DND-41 (cell line): Measurements from ENCODE around the gene SLC51A.

Experiments used
- ATAC-seq: fragments of 200-7000 bp; cut with Tn5 transposase; 3 replicates; pipeline ENCODE4 v1.9.1; 2021; ENCODE audit warnings: low read depth; ENCODE audit not compliant: insufficient read depth
- DNase-seq: peaks from one replicate; pipeline ENCODE4 v3.0.0-alpha.2; 2020
- H2AFZ ChIP-seq: 2 replicates; pipeline ENCODE4 v1.6.0; 2012; ENCODE audit warnings: low read depth, low read length
- H3K27ac ChIP-seq: 2 replicates; pipeline ENCODE4 v1.5.1; 2012; ENCODE audit warnings: low read length, inconsistent platforms
- H3K27me3 ChIP-seq: fragments of 200-600 bp; sonication (generic); 2 replicates; pipeline ENCODE4 v1.6.0; 2012; ENCODE audit warnings: low read length, mild to moderate bottlenecking, inconsistent platforms; ENCODE audit not compliant: insufficient read depth, poor library complexity
- H3K36me3 ChIP-seq: 2 replicates; pipeline ENCODE4 v1.5.1; 2012; ENCODE audit warnings: low read length, inconsistent platforms; ENCODE audit not compliant: insufficient read depth
- H3K4me1 ChIP-seq: 2 replicates; pipeline ENCODE4 v1.5.1; 2012; ENCODE audit warnings: mild to moderate bottlenecking, low read length; ENCODE audit not compliant: insufficient read depth
- H3K4me2 ChIP-seq: 2 replicates; pipeline ENCODE4 v1.6.0; 2012; ENCODE audit warnings: mild to moderate bottlenecking, moderate library complexity, low read length, inconsistent platforms; ENCODE audit not compliant: insufficient read depth
- H3K4me3 ChIP-seq, 2 experiments: fragments of 200-600 bp in 1 of 2; shearing (Covaris generic) in 1 of 2; 2 replicates each; pipeline ENCODE4 v1.5.1; 2012 to 2016; ENCODE audit warnings: inconsistent platforms in 2 of 2, low read length in 2 of 2, mild to moderate bottlenecking in 2 of 2, low read depth in 1 of 2, moderate library complexity in 1 of 2
- H3K79me2 ChIP-seq: 2 replicates; pipeline ENCODE4 v1.6.0; 2012; ENCODE audit warnings: low read length, inconsistent platforms; ENCODE audit not compliant: insufficient read depth
- H3K9ac ChIP-seq: 2 replicates; pipeline ENCODE4 v1.6.0; 2012; ENCODE audit warnings: low read depth, mild to moderate bottlenecking, inconsistent platforms, low read length, moderate library complexity
- H3K9me3 ChIP-seq: 2 replicates; pipeline ENCODE4 v1.5.1; 2012; ENCODE audit warnings: low read length, moderate library complexity, mild to moderate bottlenecking, inconsistent platforms; ENCODE audit not compliant: insufficient read depth, severe bottlenecking
- H4K20me1 ChIP-seq: 2 replicates; pipeline ENCODE4 v1.6.0; 2012; ENCODE audit warnings: low read length; ENCODE audit not compliant: insufficient read depth
- EZH2 ChIP-seq: IDR thresholded peaks from 3 replicates; pipeline ENCODE4 v1.6.1; 2012; ENCODE audit warnings: borderline replicate concordance, low read depth, mild to moderate bottlenecking, moderate library complexity, low read length, inconsistent platforms; ENCODE audit not compliant: severe bottlenecking
- TF ChIP-seq, protein P1 (sequence below): IDR thresholded peaks from 2 replicates; pipeline ENCODE4 v1.5.1; 2012; ENCODE audit warnings: borderline replicate concordance, low read length, moderate library complexity, mild to moderate bottlenecking; ENCODE audit not compliant: poor library complexity, severe bottlenecking; ENCODE audit errors: extremely low read depth

SLC51A gene

DNA sequence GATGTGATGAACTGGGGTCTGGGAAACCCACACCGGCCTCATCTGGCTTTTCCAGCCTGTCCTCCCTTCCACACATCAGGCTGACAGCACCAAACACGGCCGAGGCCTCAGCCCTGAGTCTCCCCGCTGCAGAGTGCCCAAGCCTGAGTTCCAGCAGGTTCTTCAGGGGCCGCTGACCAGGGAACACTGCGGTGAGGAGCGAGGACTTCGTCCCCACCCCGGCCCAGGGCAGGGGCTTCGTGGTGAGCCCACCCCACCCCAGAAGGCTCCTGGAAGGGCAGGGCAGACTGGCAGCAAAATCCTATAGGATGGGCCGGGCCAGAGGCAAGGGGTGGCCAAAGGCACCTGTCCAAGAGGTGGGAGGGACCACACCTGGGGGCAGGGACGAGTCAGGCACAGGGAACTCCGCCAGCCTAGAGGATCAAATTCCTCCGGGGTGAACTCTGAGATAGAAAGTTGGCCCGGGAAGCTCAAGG, at the start of gene SLC51A:
TSS of gene SLC51A (plus strand) at position 446 of the 476 bp plus-strand sequence. CDS start 179 bp downstream, outside the sequence.
- no peak within 1 kb of the TSS for H3K27ac ChIP-seq
- no peaks in the 10 kb centered on the region for H3K9me3 ChIP-seq
- no peaks in the 10 kb centered on the region for H3K36me3 ChIP-seq
- H3K4me3 ChIP-seq = no peak within 1 kb of the TSS
- DNase-seq (no peak), ATAC-seq (no peak)
- H3K79me2 ChIP-seq = no peaks in the 10 kb centered on the region
- no peak within 1 kb of the TSS for H2AFZ ChIP-seq
- peaks cover 27% of the 10 kb centered on the region for H3K4me1 ChIP-seq
- TF ChIP-seq, protein P1, sequence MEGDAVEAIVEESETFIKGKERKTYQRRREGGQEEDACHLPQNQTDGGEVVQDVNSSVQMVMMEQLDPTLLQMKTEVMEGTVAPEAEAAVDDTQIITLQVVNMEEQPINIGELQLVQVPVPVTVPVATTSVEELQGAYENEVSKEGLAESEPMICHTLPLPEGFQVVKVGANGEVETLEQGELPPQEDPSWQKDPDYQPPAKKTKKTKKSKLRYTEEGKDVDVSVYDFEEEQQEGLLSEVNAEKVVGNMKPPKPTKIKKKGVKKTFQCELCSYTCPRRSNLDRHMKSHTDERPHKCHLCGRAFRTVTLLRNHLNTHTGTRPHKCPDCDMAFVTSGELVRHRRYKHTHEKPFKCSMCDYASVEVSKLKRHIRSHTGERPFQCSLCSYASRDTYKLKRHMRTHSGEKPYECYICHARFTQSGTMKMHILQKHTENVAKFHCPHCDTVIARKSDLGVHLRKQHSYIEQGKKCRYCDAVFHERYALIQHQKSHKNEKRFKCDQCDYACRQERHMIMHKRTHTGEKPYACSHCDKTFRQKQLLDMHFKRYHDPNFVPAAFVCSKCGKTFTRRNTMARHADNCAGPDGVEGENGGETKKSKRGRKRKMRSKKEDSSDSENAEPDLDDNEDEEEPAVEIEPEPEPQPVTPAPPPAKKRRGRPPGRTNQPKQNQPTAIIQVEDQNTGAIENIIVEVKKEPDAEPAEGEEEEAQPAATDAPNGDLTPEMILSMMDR = no peak
- TF ChIP-seq EZH2 = no peak
- H3K9ac ChIP-seq = no peak within 1 kb of the TSS
- no peaks in the 10 kb centered on the region for H3K27me3 ChIP-seq
- no peaks in the 10 kb centered on the region for H4K20me1 ChIP-seq
- no peak within 1 kb of the TSS for H3K4me2 ChIP-seq

DNA sequence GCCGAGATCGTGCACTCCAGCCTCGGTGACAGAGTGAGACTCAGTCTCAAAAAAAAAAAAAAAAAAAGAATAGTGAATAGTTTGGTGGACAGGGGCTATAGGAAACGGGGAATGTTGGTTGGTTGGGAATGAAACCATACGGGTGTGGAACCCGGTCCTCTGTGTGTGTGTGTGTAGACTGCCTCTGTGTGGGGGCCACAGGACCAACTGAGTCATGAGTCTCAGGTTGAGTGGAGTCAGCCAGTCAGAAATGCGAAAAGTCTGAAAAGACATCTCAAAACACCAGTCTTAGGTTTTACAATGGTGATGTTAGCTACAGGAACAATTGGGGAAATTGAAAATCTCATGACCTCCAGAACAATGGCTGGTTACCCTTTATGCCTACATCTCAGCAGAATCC, 49.6 kb upstream of the SLC51A start:
- Histone ChIP-seq H2AFZ (no peak overlapping the region), H3K9ac (no peak overlapping the region), H3K79me2 (no peaks in the 10 kb centered on the region), H3K27me3 (no peaks in the 10 kb centered on the region), H3K4me1 (peaks cover 9% of the 10 kb centered on the region), H3K4me2 (no peak overlapping the region), H3K9me3 (no peaks in the 10 kb centered on the region), H3K36me3 (no peaks in the 10 kb centered on the region), H3K4me3 (no peak overlapping the region), H3K27ac (no peak overlapping the region), H4K20me1 (no peaks in the 10 kb centered on the region; the same call in 1 of the 2 replicates)
- TF ChIP-seq, protein P1 = no peak
- TF ChIP-seq EZH2 = no peak
- DNase-seq = no peak
- no peak for ATAC-seq

DNA sequence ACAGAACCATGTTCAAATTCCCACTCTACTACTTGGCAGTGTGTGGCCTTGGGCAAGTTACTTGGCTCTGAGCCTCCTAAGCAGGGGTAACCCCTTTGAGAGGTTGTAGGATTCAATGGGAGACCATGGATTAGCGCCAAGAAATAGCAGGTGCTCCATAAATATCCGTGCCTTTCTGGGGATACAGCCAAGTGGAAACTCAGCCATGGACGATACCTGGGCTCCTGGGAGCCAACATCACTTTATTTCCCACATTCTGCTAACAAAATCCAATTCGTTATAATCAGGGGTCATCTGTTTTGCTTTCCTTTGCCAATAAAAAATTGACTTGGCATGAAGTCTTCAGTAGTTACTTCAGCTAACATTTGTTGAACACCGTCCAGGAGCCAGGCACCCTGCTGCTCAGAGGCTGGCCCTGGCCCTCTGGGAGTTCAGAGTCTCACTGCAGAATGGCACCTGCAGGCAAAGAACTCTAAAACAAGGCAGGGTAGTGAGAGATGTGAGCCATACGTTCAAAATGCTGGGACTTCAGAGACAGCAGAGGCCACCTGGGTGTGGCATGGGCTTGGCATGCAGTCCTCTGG, 47.4 kb upstream of the SLC51A start:
- DNase-seq (no peak), ATAC-seq (peak; percentile 52; the same call in 1 of the 3 replicates)
- TF ChIP-seq EZH2 = no peak
- TF ChIP-seq, protein P1 = no peak
- Histone ChIP-seq H3K27ac (peak overlapping the region; percentile 63), H3K4me1 (peaks cover 5% of the 10 kb centered on the region), H3K36me3 (no peaks in the 10 kb centered on the region), H3K79me2 (no peaks in the 10 kb centered on the region), H2AFZ (no peak overlapping the region), H3K9me3 (no peaks in the 10 kb centered on the region), H3K27me3 (no peaks in the 10 kb centered on the region), H3K4me2 (no peak overlapping the region), H3K4me3 (no peak overlapping the region), H4K20me1 (no peaks in the 10 kb centered on the region; the same call in 1 of the 2 replicates), H3K9ac (no peak overlapping the region)
